CD4-positive, alpha-beta T cell treated with Interleukin-1 beta for 1 hour (primary cell): Measurements from ENCODE around the gene KDM5A.

Source experiments
- DNase-seq, 2 donors: peaks; one replicate each; pipeline ENCODE4 v3.0.0-alpha.2; 2020 to 2022

KDM5A gene

GRCh38 chr12:271161-271560 is 118.0 kb downstream of the KDM5A start:
- DNase-seq: no peak

DNA sequence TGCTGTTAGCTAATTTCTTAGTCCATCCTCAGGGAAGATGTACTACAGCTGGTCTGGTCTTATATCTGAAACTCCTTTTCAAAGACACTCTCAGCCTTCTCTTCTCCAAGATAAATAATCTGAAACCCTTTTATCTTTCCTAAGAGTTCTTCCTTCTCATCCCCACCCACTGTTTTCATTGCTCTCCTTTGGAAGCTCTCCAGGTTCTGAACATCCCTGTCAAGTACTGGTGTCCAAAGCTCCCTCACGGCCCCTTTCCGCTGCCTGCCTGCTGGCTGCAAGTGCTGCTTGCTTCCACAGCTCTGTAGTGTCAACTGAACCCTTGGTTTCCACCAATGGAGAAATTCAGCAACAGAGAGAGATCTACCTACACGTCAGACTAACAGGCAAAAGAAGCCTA is 119.9 kb downstream of the KDM5A start:
- DNase-seq: no peak

GRCh38 chr12:268483-268840 is 120.7 kb downstream of the KDM5A start:
- DNase-seq: no peak

DNA sequence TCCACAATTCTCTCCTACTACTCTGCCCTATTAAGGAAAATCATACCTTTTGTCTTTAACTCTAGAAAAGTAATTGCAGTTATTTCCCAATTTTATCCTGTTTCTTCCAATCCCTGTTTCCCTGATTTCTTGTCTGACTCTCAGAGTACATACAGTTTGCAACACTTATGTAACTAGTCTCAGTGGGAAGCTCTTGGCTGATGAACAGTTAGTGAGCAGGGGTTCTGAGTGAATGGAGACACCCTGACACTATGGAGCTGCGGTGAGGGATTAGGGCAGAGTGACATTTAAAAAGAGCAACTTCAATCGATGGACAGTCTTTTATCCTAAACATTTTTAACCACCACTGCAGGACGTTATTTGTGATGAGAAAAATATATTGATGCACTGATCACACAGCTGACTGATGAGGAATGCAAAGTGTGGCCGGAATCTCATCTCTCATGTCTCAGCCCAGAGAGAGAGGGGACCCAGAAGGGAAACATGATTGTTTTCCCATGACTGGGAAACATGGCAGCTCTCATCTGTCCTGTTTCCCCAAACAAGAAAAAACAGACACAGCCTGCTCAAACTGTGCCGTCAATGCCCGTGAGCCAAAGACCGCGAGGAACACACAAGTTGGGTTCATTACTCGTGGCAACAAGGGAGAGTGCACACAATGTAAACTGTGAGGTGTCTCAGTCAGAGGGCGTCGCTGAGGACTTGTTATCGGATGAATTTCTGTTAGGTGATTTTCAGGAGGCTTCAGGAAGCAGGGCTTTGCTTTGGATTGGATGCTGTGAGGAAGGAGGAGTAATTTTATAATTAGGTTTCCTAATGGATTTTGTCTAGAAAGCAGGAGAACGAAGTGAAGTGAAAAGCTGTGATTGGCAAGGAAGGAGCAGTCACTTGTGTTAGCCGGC is 121.3 kb downstream of the KDM5A start:
- no peak for DNase-seq

GRCh38 chr12:265096-265495 is 124.0 kb downstream of the KDM5A start:
- no peak for DNase-seq

GRCh38 chr12:264269-264668 is 124.9 kb downstream of the KDM5A start:
- no peak for DNase-seq

DNA sequence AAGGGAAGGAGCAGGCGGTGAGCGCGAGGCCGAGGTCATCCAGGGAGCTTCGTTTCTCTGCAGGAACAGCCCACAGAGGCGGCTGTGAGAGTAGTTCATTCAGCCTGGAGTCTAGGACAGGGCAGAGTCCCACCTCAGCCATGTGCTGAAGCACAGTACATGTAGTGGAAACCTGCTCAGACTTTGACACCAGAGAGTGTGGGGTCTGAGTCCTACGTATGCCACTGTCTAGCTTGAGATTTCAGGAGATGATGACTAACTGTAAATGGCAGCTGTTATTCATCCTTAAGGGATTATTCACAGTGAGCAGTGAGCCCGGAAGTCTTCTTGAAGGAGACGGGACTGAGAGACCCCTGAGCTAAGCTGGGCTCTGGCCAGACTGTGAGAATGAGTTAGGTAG is 125.5 kb downstream of the KDM5A start:
- DNase-seq: no peak

DNA sequence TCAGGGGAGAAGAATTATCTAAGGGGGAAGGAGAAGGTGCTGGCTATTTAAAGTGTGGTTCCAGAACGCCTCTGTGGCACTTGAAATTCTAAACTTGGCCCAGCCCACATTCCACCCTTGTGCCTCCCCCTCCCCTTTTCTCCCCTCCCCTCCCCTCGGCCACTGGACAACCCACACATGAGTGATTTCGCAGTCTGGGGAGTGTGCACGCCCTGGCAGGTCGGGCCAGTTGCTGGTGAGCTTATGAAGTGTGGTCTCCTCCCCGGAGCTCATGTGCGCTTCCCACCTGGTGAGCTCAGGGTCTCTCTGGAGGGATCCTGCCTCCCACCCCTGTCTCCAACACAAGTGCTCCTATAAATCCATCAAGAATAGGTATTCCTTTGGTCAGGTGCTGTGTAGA is 126.3 kb downstream of the KDM5A start, which contains the start of gene SLC6A13:
Gene SLC6A13, minus strand, starts transcription at position 20 of the 400 bp plus-strand sequence. CDS start 2,784 bp downstream, outside the sequence.
- no peak for DNase-seq

DNA sequence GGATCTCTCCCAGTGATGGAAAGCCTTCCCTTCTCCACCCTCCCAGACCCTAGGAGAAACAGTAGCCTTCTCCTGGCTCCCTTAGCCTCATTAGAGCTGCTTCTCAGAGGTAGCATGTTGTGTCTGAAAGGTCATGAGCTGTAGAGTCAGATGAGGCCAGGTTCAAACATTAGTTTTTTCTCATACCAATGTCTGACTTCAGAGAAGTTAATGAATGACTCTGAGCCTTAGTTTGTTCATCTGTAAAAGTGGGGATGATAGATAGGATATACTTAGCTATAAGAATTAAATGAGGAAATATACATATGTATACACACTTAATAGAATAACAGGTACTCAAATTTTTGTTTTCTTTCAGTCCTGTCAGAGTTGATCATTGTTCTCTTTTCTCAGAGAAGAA is 127.0 kb downstream of the KDM5A start:
- DNase-seq: no peak

DNA sequence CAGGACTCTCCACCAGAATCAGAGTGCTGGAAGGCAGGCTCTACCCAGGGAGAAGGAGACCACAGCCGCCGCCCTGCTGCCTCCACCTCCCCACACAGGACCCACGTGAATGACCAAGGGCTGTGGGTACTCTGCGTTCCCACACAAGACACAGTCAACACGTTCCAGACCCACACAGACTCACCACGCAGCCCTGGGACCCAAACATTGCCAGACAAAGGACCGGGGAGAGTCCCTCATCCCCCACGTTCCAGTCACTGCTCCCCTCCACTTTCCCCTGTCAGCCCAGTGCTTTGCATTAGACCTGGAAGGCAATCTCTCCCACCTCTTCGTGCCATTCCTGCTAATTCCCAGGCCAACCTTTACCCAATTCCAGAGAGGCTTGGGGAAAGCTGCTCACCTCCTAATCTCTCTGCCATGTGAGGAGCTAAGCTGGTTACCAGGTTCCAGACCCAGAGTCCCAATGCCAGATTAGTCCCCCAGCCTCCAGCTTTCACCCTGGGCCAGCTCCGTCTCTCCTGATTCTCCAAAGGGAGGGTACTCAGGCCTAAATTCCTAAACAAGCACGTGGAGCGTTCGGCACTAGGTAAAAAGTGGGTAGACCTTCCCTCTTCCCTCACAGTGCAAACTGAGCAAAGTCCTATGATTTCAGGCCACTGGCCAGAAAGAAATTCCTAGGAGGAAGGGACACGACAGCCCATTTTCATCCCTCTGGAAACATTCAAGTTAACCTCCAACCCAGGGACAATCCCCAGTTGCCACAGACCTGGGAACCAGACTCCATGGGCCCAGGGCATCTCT is 131.4 kb downstream of the KDM5A start:
- DNase-seq: no peak

DNA sequence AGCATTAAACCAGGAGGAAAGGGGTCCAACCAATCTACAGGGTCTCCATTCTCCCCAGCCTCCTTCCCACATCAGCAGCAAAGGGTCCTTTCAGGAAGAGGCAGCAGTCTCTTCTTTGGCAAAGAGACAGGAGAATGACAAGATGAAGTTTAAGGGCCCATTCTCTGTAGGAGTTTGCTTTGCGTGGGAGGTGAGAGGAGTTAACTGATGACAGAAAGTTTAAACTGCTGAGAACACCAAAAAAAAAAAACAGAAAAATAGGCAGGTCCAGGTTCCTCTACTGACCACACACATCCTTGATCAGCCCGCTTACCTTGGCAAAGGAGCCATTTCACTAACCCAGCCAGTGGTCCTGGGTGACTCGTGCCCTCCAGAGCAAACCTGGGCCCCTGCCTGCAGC is 132.2 kb downstream of the KDM5A start:
- DNase-seq: no peak

- DNase-seq: no peak
Observed at GRCh38 chr12:256225-256624, 132.9 kb downstream of the KDM5A start.

DNA sequence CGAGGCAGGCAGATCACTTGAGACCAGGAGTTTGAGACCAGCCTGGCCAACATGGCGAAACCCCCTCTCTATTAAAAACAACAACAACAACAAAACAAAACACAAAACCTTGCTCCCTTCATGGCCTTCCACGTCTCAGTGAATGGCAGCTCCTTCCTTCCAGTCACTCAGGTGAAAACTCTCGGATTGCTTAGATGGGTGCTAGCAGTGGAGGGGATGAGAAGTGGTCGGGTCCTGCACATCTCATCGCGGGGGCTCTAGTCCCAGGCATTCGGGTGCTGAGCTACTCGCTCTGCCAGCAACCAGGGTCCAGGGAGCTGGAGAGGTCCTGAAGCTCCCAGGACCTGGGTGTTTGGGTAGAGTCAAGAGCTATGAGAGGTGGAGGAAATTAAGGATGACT is 134.2 kb downstream of the KDM5A start:
- no peak for DNase-seq

- DNase-seq: no peak
Observed at GRCh38 chr12:254039-254438, 135.1 kb downstream of the KDM5A start.

DNA sequence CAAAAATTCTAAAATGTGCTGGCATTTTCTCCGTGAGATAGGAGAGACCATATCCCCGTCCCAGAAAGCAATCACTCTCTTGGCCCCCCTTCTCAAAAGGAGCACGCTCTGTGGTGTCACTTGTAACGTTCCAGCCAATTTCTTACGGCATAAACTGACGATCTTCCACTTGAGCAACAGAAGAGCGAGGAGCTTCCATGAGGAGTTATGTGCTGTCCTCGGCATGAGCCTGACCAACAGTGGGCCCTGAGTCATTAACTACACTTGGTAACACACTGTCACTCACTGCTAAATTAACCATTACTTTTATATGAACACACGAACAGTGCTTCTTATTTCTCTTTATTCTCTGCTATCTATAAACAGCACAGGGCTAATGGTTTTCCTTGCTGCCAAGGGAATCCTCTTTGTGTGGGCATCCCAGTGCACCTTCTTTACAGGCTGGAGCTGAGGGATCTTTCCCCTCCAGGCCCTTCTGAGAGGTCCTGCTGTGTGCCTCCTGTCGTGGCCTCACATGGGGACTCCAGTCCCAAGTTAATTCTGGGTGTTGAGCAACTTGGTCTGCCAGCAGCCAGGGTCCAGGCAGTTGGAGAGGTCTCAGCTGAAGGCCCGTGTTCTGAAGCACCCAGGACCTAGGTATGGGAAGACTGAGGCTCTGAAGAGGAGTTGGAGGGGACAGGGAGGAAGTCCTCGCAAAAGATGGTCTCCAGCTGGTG is 135.8 kb downstream of the KDM5A start:
- DNase-seq: no peak

- no peak for DNase-seq
Observed at GRCh38 chr12:252636-253035, 136.5 kb downstream of the KDM5A start.

DNA sequence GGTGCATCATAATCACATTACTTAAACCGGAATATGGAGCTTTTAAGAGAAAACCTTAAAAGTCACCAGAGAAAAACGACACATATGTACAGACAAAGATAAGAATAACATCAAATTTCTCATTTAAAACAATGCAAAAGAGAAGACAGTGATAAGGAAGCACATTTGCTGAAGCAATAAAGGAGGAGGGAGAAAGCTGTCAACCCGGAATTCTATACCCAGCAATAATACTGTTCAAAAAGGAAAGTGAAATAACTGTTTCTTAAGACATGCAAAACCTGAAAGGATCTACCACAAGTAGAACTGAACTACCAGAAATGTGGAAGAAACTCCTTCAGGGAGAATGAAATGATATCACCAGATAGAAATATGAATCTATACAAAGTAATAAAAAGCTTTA is 141.8 kb downstream of the KDM5A start:
- no peak for DNase-seq

- no peak for DNase-seq
Observed at GRCh38 chr12:243381-243780, 145.7 kb downstream of the KDM5A start.

DNA sequence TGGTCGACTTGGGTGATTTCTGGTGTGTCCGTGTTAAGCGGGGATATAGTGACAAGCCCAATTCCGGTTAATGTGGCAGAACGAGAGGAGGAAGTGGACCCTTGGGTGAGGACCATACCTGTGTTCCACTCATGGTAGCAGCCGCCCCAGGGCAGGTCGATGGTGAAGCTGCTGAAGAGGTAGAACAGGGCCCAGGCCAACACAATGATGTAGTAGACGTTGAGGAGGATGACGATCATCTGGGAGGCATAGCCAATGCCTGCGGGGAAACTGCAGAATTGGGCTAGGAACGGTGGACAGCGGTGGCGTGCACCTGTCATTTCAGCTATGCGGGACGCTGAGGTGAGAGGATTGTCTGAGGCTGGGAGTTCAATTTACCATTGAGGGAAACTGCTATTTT is 146.6 kb downstream of the KDM5A start:
- DNase-seq: no peak

- DNase-seq: no peak
Observed at GRCh38 chr12:241266-241665, 147.9 kb downstream of the KDM5A start.

DNA sequence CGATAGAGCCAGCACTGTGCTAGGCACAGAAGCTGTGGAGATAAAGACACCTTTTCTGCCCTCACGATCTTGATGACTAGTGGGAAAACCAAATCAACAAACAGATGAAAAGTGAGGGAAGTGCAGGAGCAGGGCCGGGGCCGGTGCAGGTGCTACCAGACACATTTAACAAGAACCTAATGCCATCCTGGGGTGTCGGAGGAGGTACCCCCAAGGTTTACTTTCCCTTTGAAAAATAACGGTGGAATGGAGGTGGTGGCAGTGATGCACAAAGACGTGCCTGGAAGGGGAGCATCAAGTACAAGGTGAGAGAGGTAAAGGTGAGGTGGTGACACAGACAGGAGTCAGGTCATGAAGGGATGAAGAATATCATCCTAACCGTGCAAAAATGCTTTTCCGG is 148.6 kb downstream of the KDM5A start:
- DNase-seq: no peak

DNA sequence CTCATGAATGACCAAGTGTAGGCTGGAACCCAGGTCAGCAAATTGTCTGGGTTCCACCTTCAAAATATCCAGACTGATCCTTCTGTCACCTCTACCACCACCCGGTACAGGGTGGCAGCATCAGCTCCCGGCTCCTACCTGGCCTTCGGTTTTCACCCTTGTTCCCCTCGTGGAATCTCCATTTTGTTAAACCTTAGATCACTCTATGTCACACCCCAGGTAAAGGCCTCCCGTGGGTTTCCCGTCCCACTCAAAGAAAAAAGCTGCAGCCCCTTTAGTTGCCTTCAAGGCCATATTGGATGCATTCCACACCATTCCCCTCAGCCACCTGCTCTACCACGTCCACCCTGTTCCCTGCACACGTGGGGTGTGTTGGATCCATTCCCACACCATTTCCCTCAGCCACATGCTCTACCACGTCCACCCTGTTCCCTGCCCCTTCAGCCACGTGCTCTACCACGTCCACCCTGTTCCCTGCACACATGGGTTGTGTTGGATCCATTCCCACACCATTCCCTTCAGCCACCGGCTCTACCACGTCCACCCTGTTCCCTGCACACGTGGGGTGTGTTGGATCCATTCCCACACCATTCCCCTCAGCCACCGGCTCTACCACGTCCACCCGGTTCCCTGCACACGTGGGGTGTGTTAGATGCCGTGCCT is 150.3 kb downstream of the KDM5A start:
- no peak for DNase-seq

DNA sequence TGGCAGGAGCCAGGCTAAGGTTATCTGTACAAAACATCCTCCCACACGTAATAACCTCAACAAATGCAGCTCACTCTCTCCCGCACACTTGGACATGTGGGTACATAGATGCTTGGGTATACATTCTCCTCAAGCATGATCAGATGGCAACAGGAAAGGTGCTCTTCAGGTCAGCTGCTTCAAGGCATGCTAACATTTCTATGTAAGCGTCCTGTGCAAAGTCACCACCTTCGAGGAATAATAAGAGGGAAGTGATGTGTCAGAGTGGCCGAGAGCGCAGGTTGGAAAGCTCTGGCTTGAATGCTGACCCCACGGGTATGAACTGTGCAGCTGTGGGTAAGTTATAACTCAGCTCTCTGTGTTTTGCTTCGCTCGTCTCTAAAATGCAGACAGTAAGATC is 151.0 kb downstream of the KDM5A start:
- DNase-seq: no peak
